Naive thymus-derived CD4-positive, alpha-beta T cell (primary cell): ENCODE data around the gene ALDH3A1. TPM values are rescaled to one million over a fixed set of nuclear protein-coding genes. Genes with fewer than 3 reads are reported as not detected.

Experiments
- ATAC-seq: fragments of 150-1000 bp; cut with Tn5 transposase; 2 replicates; pipeline ENCODE4 v1.10.0; 2021; ENCODE audit warnings: mild to moderate bottlenecking, moderate library complexity
- CTCF ChIA-PET: fragments of 350-600 bp; sonication (Branson Sonifier 250); formaldehyde crosslinking; loops from one replicate; lab custom pipeline; 2021; ENCODE audit warnings: antibody characterized with exemption; lab: Charles Lee
- POLR2A ChIA-PET: fragments of 350-600 bp; sonication (Branson Sonifier 250); formaldehyde crosslinking; loops from one replicate; lab custom pipeline; 2021; ENCODE audit warnings: antibody characterized with exemption, inconsistent platforms; lab: Charles Lee
- DNase-seq, 9 donors: peaks; one replicate each; pipeline versions ENCODE4 v3.0.0 to v3.0.0-alpha.2; 2020 to 2022; ENCODE audit warnings: mixed read lengths in 1 of 9
- H3K27ac ChIP-seq: one replicate; pipeline ENCODE4 v1.7.0; 2013; ENCODE audit warnings: mild to moderate bottlenecking, low read depth, low read length, moderate library complexity
- H3K27me3 ChIP-seq, 2 donors: one replicate each; pipeline ENCODE4 v1.7.0; 2013; ENCODE audit warnings: low read length in 2 of 2, mild to moderate bottlenecking in 2 of 2, moderate library complexity in 2 of 2; ENCODE audit not compliant: control insufficient read depth in 2 of 2, insufficient read depth in 2 of 2
- H3K36me3 ChIP-seq, 3 experiments: 1 replicate in 2 of 3; 2 replicates in 1 of 3; pipeline ENCODE4 v1.7.0; 2013; ENCODE audit warnings: low read length in 3 of 3, mild to moderate bottlenecking in 3 of 3, moderate library complexity in 1 of 3; ENCODE audit not compliant: insufficient read depth in 3 of 3, control insufficient read depth in 2 of 3
- H3K4me1 ChIP-seq, 2 donors: one replicate each; pipeline ENCODE4 v1.7.0; 2013; ENCODE audit warnings: low read length in 2 of 2, mild to moderate bottlenecking in 2 of 2, moderate library complexity in 1 of 2; ENCODE audit not compliant: control insufficient read depth in 2 of 2, insufficient read depth in 2 of 2
- H3K4me3 ChIP-seq: 2 replicates; pipeline ENCODE4 v1.7.0; 2013; ENCODE audit warnings: mild to moderate bottlenecking, low read length
- H3K9me3 ChIP-seq, 3 experiments: 1 replicate in 2 of 3; 2 replicates in 1 of 3; pipeline ENCODE4 v1.7.0; 2013; ENCODE audit warnings: low read length in 3 of 3; ENCODE audit not compliant: control insufficient read depth in 2 of 3
- H3K27ac Mint-ChIP-seq, 9 donors: one replicate each; pipeline ENCODE4 v1.8.0; 2020 to 2022; ENCODE audit warnings: mixed read lengths in 9 of 9, mild to moderate bottlenecking in 8 of 9, moderate library complexity in 5 of 9, inconsistent platforms in 2 of 9
- H3K27me3 Mint-ChIP-seq, 5 donors: one replicate each; pipeline ENCODE4 v1.8.0; 2021 to 2022; ENCODE audit warnings: mixed read lengths in 5 of 5, mild to moderate bottlenecking in 1 of 5
- H3K36me3 Mint-ChIP-seq, 5 donors: one replicate each; pipeline ENCODE4 v1.8.0; 2020 to 2022; ENCODE audit warnings: mixed read lengths in 5 of 5, mild to moderate bottlenecking in 3 of 5, inconsistent platforms in 1 of 5
- H3K4me1 Mint-ChIP-seq, 7 donors: one replicate each; pipeline ENCODE4 v1.8.0; 2020 to 2022; ENCODE audit warnings: mixed read lengths in 7 of 7, mild to moderate bottlenecking in 3 of 7, inconsistent platforms in 1 of 7
- H3K4me3 Mint-ChIP-seq, 10 donors: one replicate each; pipeline ENCODE4 v1.8.0; 2020 to 2022; ENCODE audit warnings: mild to moderate bottlenecking in 10 of 10, mixed read lengths in 10 of 10, moderate library complexity in 6 of 10, inconsistent platforms in 2 of 10
- H3K9me3 Mint-ChIP-seq, 11 donors: one replicate each; pipeline ENCODE4 v1.8.0; 2020 to 2022; ENCODE audit warnings: mixed read lengths in 11 of 11, mild to moderate bottlenecking in 4 of 11, inconsistent platforms in 1 of 11, moderate library complexity in 1 of 11
- intact Hi-C, 2 donors: fragments of 100-400 bp; cut with micrococcal nuclease; formaldehyde crosslinking; loops; one replicate each; pipeline ENCODE4 v1.15.1; 2023
- polyA plus RNA-seq, 2 donors: library from polyadenylated mRNA; unstranded; fragments of 300-500 nt; fragmentation: Illumina TruSeq; gene quantifications; one replicate each; pipeline ENCODE4 v1.2.3, GENCODE V29; 2021
- total RNA-seq, 6 experiments: library from RNA in 5 of 6; stranded (reverse) in 5 of 6; gene quantifications; 1 replicate in 5 of 6; 2 replicates in 1 of 6; pipeline ENCODE4 v1.2.3 and lab custom pipeline; 2021 to 2026

Gene ALDH3A1
- total and polyA plus RNA-seq, 7 experiments from 2014 or later: 0.61 TPM; not detected in 6

GRCh38 chr17:19781488-19782458 is 33.7 kb upstream of the ALDH3A1 start:
- DNase-seq (no peak), ATAC-seq (no peak)
- Mint-ChIP-seq H3K27ac (peak overlapping the region in 3 of 9 donors; percentile 14 to 64 (median 28)), H3K27me3 (no peaks in the 10 kb centered on the region), H3K36me3 (peaks cover 3 to 43% (median 24%) of the 10 kb centered on the region in 5 donors), H3K4me3 (no peak overlapping the region), H3K9me3 (no peaks in the 10 kb centered on the region), H3K4me1 (peaks cover 0 to 2% (median 0%) of the 10 kb centered on the region in 7 donors)
- Histone ChIP-seq H3K4me3 (no peak overlapping the region), H3K27me3 (no peaks in the 10 kb centered on the region), H3K36me3 (peaks cover 0 to 21% (median 3%) of the 10 kb centered on the region in 3 experiments), H3K27ac (no peak overlapping the region), H3K9me3 (no peaks in the 10 kb centered on the region), H3K4me1 (no peaks in the 10 kb centered on the region)
- intact Hi-C loops: loop anchor here in 1 of 2 donors (2.0 kb wide), 1 partner anchor 15 kb away; no protein-coding TSS in a partner anchor
- ChIA-PET POLR2A (interaction anchor here (0.6 kb wide), 1 partner anchor 363 kb away, joined by 3 read pairs; no protein-coding TSS in a partner anchor), CTCF (no interaction called here)

GRCh38 chr17:19780846-19781245 is 32.7 kb upstream of the ALDH3A1 start:
- ChIA-PET CTCF (interaction anchor here (1.5 kb wide), 1 partner anchor 9 kb away, joined by 4 read pairs; no protein-coding TSS in a partner anchor), POLR2A (interaction anchor here (0.5 to 0.6 kb wide), 3 partner anchors 52 to 384 kb away, joined by 3 read pairs; no protein-coding TSS in a partner anchor)
- Histone ChIP-seq H3K36me3 (peaks cover 0 to 29% (median 3%) of the 10 kb centered on the region in 3 experiments), H3K4me3 (no peak overlapping the region), H3K27me3 (no peaks in the 10 kb centered on the region), H3K9me3 (no peaks in the 10 kb centered on the region), H3K27ac (no peak overlapping the region), H3K4me1 (no peaks in the 10 kb centered on the region)
- no peak overlapping the region for H3K4me3 Mint-ChIP-seq
- peak overlapping the region in 2 of 9 donors; percentile 25 to 47 for H3K27ac Mint-ChIP-seq
- H3K36me3 Mint-ChIP-seq: peaks cover 4 to 47% (median 29%) of the 10 kb centered on the region in 5 donors
- intact Hi-C loops: loop anchor here in 1 of 2 donors (2.0 kb wide), 1 partner anchor 16 kb away; no protein-coding TSS in a partner anchor
- H3K4me1 Mint-ChIP-seq: peaks cover 0 to 10% (median 6%) of the 10 kb centered on the region in 7 donors
- no peaks in the 10 kb centered on the region for H3K9me3 Mint-ChIP-seq
- no peaks in the 10 kb centered on the region for H3K27me3 Mint-ChIP-seq
- ATAC-seq: no peak
- DNase-seq: no peak

- peak overlapping the region; percentile 46 for H3K27ac ChIP-seq
- intact Hi-C loops: loop anchor here in 1 of 2 donors (5.0 kb wide), 1 partner anchor 396 kb away; the partner anchor contains the start of gene MAPK7
- no peaks in the 10 kb centered on the region for H3K9me3 ChIP-seq
- POLR2A ChIA-PET: no interaction called here
- no peaks in the 10 kb centered on the region for H3K9me3 Mint-ChIP-seq
- no peaks in the 10 kb centered on the region for H3K27me3 Mint-ChIP-seq
- H3K36me3 Mint-ChIP-seq: peaks cover 4 to 35% (median 21%) of the 10 kb centered on the region in 5 donors
- H3K4me3 Mint-ChIP-seq: peak overlapping the region in 6 of 10 donors; percentile 23 to 86 (median 66)
- H3K4me3 ChIP-seq: no peak overlapping the region
- H3K36me3 ChIP-seq: peaks cover 0 to 15% (median 0%) of the 10 kb centered on the region in 3 experiments
- H3K27ac Mint-ChIP-seq: peak overlapping the region in 8 of 9 donors; percentile 92 to 99 (median 97)
- no peak for DNase-seq
- H3K27me3 ChIP-seq: no peaks in the 10 kb centered on the region
- CTCF ChIA-PET: interaction anchor here (1.2 to 4.0 kb wide), 4 partner anchors 9 to 260 kb away, joined by 3 to 37 read pairs (median 9); no protein-coding TSS in a partner anchor
- peaks cover 21 to 83% (median 72%) of the 10 kb centered on the region in 7 donors for H3K4me1 Mint-ChIP-seq
- peaks cover 14 to 59% of the 10 kb centered on the region in 2 donors for H3K4me1 ChIP-seq
- ATAC-seq: no peak
Measured at GRCh38 chr17:19773534-19773933, 25.4 kb upstream of the ALDH3A1 start.

GRCh38 chr17:19771971-19772630 is 24.0 kb upstream of the ALDH3A1 start:
- CTCF ChIA-PET: interaction anchor here (1.0 to 4.0 kb wide), 6 partner anchors 8 to 259 kb away, joined by 3 to 37 read pairs (median 6); no protein-coding TSS in a partner anchor
- peaks cover 27 to 97% (median 85%) of the 10 kb centered on the region in 7 donors for H3K4me1 Mint-ChIP-seq
- peak overlapping the region; percentile 68 to 99 (median 97) for H3K27ac Mint-ChIP-seq
- intact Hi-C loops: loop anchor here in 1 of 2 donors (5.0 kb wide), 1 partner anchor 395 kb away; the partner anchor contains the start of gene MAPK7
- H3K36me3 Mint-ChIP-seq: peaks cover 4 to 25% (median 10%) of the 10 kb centered on the region in 5 donors
- no peaks in the 10 kb centered on the region for H3K27me3 Mint-ChIP-seq
- ATAC-seq (peak; percentile 95), DNase-seq (peak in 7 of 9 donors; percentile 79 to 93 (median 91))
- Histone ChIP-seq H3K36me3 (peaks cover 0 to 9% (median 0%) of the 10 kb centered on the region in 3 experiments), H3K9me3 (no peaks in the 10 kb centered on the region), H3K4me1 (peaks cover 14 to 72% of the 10 kb centered on the region in 2 donors), H3K27me3 (no peaks in the 10 kb centered on the region), H3K27ac (peak overlapping the region; percentile 70), H3K4me3 (peak overlapping the region; percentile 58)
- peak overlapping the region; percentile 53 to 86 (median 75) for H3K4me3 Mint-ChIP-seq
- POLR2A ChIA-PET: interaction anchor here (1.0 to 3.5 kb wide), 9 partner anchors 9 to 263 kb away, joined by 3 to 17 read pairs (median 5); partner anchors contain the start of genes AKAP10, ALDH3A2 and ULK2
- H3K9me3 Mint-ChIP-seq: no peaks in the 10 kb centered on the region

GRCh38 chr17:19770985-19771735 is 23.1 kb upstream of the ALDH3A1 start:
- no peak for DNase-seq
- Mint-ChIP-seq H3K9me3 (no peaks in the 10 kb centered on the region), H3K36me3 (peaks cover 0 to 17% (median 6%) of the 10 kb centered on the region in 5 donors), H3K27me3 (no peaks in the 10 kb centered on the region), H3K4me1 (peaks cover 32 to 98% (median 85%) of the 10 kb centered on the region in 7 donors), H3K4me3 (peak overlapping the region; percentile 53 to 86 (median 75)), H3K27ac (peak overlapping the region; percentile 68 to 99 (median 97))
- peak overlapping the region; percentile 70 for H3K27ac ChIP-seq
- no peaks in the 10 kb centered on the region for H3K27me3 ChIP-seq
- ChIA-PET CTCF (interaction anchor here (1.3 to 4.0 kb wide), 5 partner anchors 9 to 258 kb away, joined by 4 to 37 read pairs (median 7); no protein-coding TSS in a partner anchor), POLR2A (interaction anchor here (0.6 to 3.5 kb wide), 6 partner anchors 8 to 306 kb away, joined by 3 to 17 read pairs (median 4); partner anchors contain the start of genes ALDH3A2 and ULK2)
- peaks cover 0 to 2% (median 0%) of the 10 kb centered on the region in 3 experiments for H3K36me3 ChIP-seq
- intact Hi-C loops: loop anchor here in 1 of 2 donors (5.0 kb wide), 1 partner anchor 394 kb away; the partner anchor contains the start of gene MAPK7
- no peaks in the 10 kb centered on the region for H3K9me3 ChIP-seq
- peak overlapping the region; percentile 58 for H3K4me3 ChIP-seq
- H3K4me1 ChIP-seq: peaks cover 14 to 77% of the 10 kb centered on the region in 2 donors
- ATAC-seq: no peak
